Small intestine (tissue), 7 donors: ENCODE results near the gene GPR157. TPM values are rescaled to one million over a fixed set of nuclear protein-coding genes. Genes with fewer than 3 reads are reported as not detected.
A peak's percentile ranks its signal among the peaks of the same experiment; 100 is the strongest.
"Not testable (repeated sequence)": the region's sequence is repeated elsewhere in the genome, so short reads cannot be mapped to it uniquely, and the experiment has no call there.

ENCODE experiments used
- DNase-seq, 2 donors: peaks; one replicate each; pipeline versions ENCODE4 v3.0.0 to v3.0.0-alpha.2; 2013
- FAIRE-seq: peaks from 2 replicates; lab custom pipeline; 2012; peaks lifted over from hg19 to GRCh38; lab: Jason Lieb, UNC
- H3K27ac ChIP-seq, 3 donors: one replicate each; pipeline ENCODE4 v1.5.1; 2013; ENCODE audit warnings: low read length in 2 of 3, mild to moderate bottlenecking in 2 of 3, control low read depth in 1 of 3, inconsistent platforms in 1 of 3, low read depth in 1 of 3, moderate library complexity in 1 of 3
- H3K27me3 ChIP-seq, 3 donors: one replicate each; pipeline ENCODE4 v1.6.1; 2013; ENCODE audit warnings: low read length in 3 of 3, inconsistent platforms in 1 of 3; ENCODE audit not compliant: control insufficient read depth in 3 of 3, insufficient read depth in 3 of 3
- H3K36me3 ChIP-seq, 3 donors: one replicate each; pipeline ENCODE4 v1.6.1; 2013; ENCODE audit warnings: low read length in 3 of 3, inconsistent platforms in 1 of 3, low read depth in 1 of 3, mild to moderate bottlenecking in 1 of 3, moderate library complexity in 1 of 3; ENCODE audit not compliant: control insufficient read depth in 3 of 3, insufficient read depth in 2 of 3
- H3K4me1 ChIP-seq, 3 donors: one replicate each; pipeline ENCODE4 v1.6.1; 2013; ENCODE audit warnings: low read length in 2 of 3, inconsistent platforms in 1 of 3, low read depth in 1 of 3, mild to moderate bottlenecking in 1 of 3, moderate library complexity in 1 of 3; ENCODE audit not compliant: control insufficient read depth in 3 of 3, insufficient read depth in 2 of 3
- H3K4me3 ChIP-seq, 3 donors: one replicate each; pipeline ENCODE4 v1.5.1; 2013; ENCODE audit warnings: low read length in 3 of 3, control low read depth in 1 of 3, inconsistent platforms in 1 of 3, low read depth in 1 of 3, mild to moderate bottlenecking in 1 of 3, moderate library complexity in 1 of 3
- H3K9me3 ChIP-seq, 2 donors: one replicate each; pipeline ENCODE4 v1.6.1; 2013; ENCODE audit warnings: low read depth in 1 of 2, low read length in 1 of 2; ENCODE audit not compliant: control insufficient read depth in 2 of 2, insufficient read depth in 1 of 2
- WGBS, 3 donors: extraction: QIAGEN DNeasy Blood & Tissue Kit; methylation state at CpG; one replicate each; pipeline ENCODE4 v1.1.7; 2013; 5-methylcytosine and 5-hydroxymethylcytosine counted together
- polyA plus RNA-seq, 4 donors: library from polyadenylated mRNA; stranded (reverse) in 3 of 4; unstranded in 1 of 4; fragments of 200-250 nt in 3 of 4; fragments of 120-200 nt in 1 of 4; gene quantifications; one replicate each; pipeline versions ENCODE4 v1.2.1 to v1.2.3, GENCODE V29; 2013
- donor health status: healthy with polysubstance abuse.
- donor health status: control.
- donor health status: control.
- donor health status: Bipolar disorder and iron deficiency.
- donor health status: healthy.

Gene GPR157
- polyA plus RNA-seq, 4 donors: 1.1 to 35.2 (median 1.8) TPM

GRCh38 chr1:9095818-9096217 is 33.1 kb downstream of the GPR157 start:
- Histone ChIP-seq H3K27ac (no peak overlapping the region), H3K27me3 (peaks cover 0 to 2% (median 0%) of the 10 kb centered on the region in 3 donors), H3K4me1 (peaks cover 0 to 7% (median 0%) of the 10 kb centered on the region in 3 donors), H3K36me3 (peaks cover 0 to 11% (median 0%) of the 10 kb centered on the region in 3 donors), H3K9me3 (peaks cover 0 to 18% of the 10 kb centered on the region in 2 donors), H3K4me3 (no peak overlapping the region)
- WGBS, 3 donors: 89 to 99% (median 90%) methylated on average over 2 of the region's 2 CpGs
- DNase-seq (no peak), FAIRE-seq (no peak)

- not testable (repeated sequence) for H3K36me3 ChIP-seq, DNase-seq, H3K27ac ChIP-seq, H3K4me3 ChIP-seq, H3K4me1 ChIP-seq, FAIRE-seq, H3K27me3 ChIP-seq
- peaks cover 0 to 18% of the 10 kb centered on the region in 2 donors for H3K9me3 ChIP-seq
- 78 to 87% (median 82%) methylated on average over 18 of the region's 18 CpGs for WGBS, 3 donors
Measured at GRCh38 chr1:9093996-9094595, 34.8 kb downstream of the GPR157 start.

GRCh38 chr1:9093581-9093980 is 35.3 kb downstream of the GPR157 start:
- Histone ChIP-seq H3K27ac (no peak overlapping the region), H3K36me3 (peaks cover 0 to 3% (median 0%) of the 10 kb centered on the region in 3 donors), H3K27me3 (peaks cover 0 to 2% (median 0%) of the 10 kb centered on the region in 3 donors), H3K4me3 (no peak overlapping the region), H3K4me1 (no peaks in the 10 kb centered on the region), H3K9me3 (peaks cover 0 to 18% of the 10 kb centered on the region in 2 donors)
- FAIRE-seq (no peak), DNase-seq (no peak)
- 69 to 79% (median 74%) methylated on average over 6 of the region's 6 CpGs for WGBS, 3 donors

- DNase-seq (no peak), FAIRE-seq (no peak)
- Histone ChIP-seq H3K4me1 (no peaks in the 10 kb centered on the region), H3K36me3 (no peaks in the 10 kb centered on the region), H3K27ac (no peak overlapping the region), H3K9me3 (peaks cover 0 to 18% of the 10 kb centered on the region in 2 donors), H3K27me3 (peaks cover 0 to 2% (median 0%) of the 10 kb centered on the region in 3 donors), H3K4me3 (no peak overlapping the region)
- WGBS, 3 donors: 73 to 90% (median 83%) methylated on average over 6 of the region's 6 CpGs
Measured at GRCh38 chr1:9093091-9093490, 35.8 kb downstream of the GPR157 start.

- peaks cover 0 to 16% (median 0%) of the 10 kb centered on the region in 3 donors for H3K4me1 ChIP-seq
- H3K4me3 ChIP-seq: no peak overlapping the region
- no peak overlapping the region for H3K27ac ChIP-seq
- H3K27me3 ChIP-seq: peaks cover 0 to 2% (median 0%) of the 10 kb centered on the region in 3 donors
- no peaks in the 10 kb centered on the region for H3K36me3 ChIP-seq
- no peak for FAIRE-seq
- 75 to 92% (median 85%) methylated on average over 4 of the region's 4 CpGs for WGBS, 3 donors
- no peak for DNase-seq
- peaks cover 0 to 7% of the 10 kb centered on the region in 2 donors for H3K9me3 ChIP-seq
Measured at GRCh38 chr1:9088807-9089206, 40.1 kb downstream of the GPR157 start.

GRCh38 chr1:9087411-9088125 is 41.3 kb downstream of the GPR157 start:
- FAIRE-seq: no peak
- WGBS, 3 donors: 82 to 85% (median 83%) methylated on average over 12 of the region's 12 CpGs
- no peak for DNase-seq

GRCh38 chr1:9086796-9087195 is 42.1 kb downstream of the GPR157 start:
- DNase-seq (no peak), FAIRE-seq (no peak)
- H3K36me3 ChIP-seq: no peaks in the 10 kb centered on the region
- WGBS, 3 donors: 46 to 81% (median 66%) methylated on average over 2 of the region's 2 CpGs
- no peak overlapping the region for H3K27ac ChIP-seq
- H3K9me3 ChIP-seq: peaks cover 0 to 7% of the 10 kb centered on the region in 2 donors
- no peaks in the 10 kb centered on the region for H3K27me3 ChIP-seq
- H3K4me1 ChIP-seq: peaks cover 0 to 16% (median 3%) of the 10 kb centered on the region in 3 donors
- no peak overlapping the region for H3K4me3 ChIP-seq

More at GRCh38 chr1:9087411-9088125, 41.3 kb downstream of the GPR157 start:
- no peak overlapping the region for H3K4me3 ChIP-seq
- H3K36me3 ChIP-seq: no peaks in the 10 kb centered on the region
- peaks cover 0 to 7% of the 10 kb centered on the region in 2 donors for H3K9me3 ChIP-seq
- no peak overlapping the region for H3K27ac ChIP-seq
- H3K27me3 ChIP-seq: peaks cover 0 to 1% (median 0%) of the 10 kb centered on the region in 3 donors
- H3K4me1 ChIP-seq: peaks cover 0 to 16% (median 3%) of the 10 kb centered on the region in 3 donors

- no peaks in the 10 kb centered on the region for H3K36me3 ChIP-seq
- FAIRE-seq (no peak), DNase-seq (peak in 1 of 2 donors; percentile 47)
- H3K9me3 ChIP-seq: peaks cover 0 to 7% of the 10 kb centered on the region in 2 donors
- no peak overlapping the region for H3K27ac ChIP-seq
- H3K27me3 ChIP-seq: no peaks in the 10 kb centered on the region
- H3K4me1 ChIP-seq: peaks cover 0 to 17% (median 3%) of the 10 kb centered on the region in 3 donors
- H3K4me3 ChIP-seq: no peak overlapping the region
- 17 to 50% (median 49%) methylated on average over 5 of the region's 5 CpGs for WGBS, 3 donors
Measured at GRCh38 chr1:9086045-9086444, 42.9 kb downstream of the GPR157 start.
